Measurements from ENCODE around the gene RP2.

Gene RP2

GRCh38 chrX:46863072-46863471 is 26.2 kb downstream of the RP2 start:
- DNase-seq (ENCODE audit: low spot score), result no peak
- ChIA-PET POLR2A (ENCODE audit: low non-redundant PET) (no interaction called here), CTCF (no interaction called here)
- no peak for TF ChIP-seq CTCF (conservative IDR thresholded peaks at IDR 0.05; ENCODE audit: low read depth)
- H3K27ac ChIP-seq, result no peak overlapping the region

GRCh38 chrX:46864606-46865005 is 27.8 kb downstream of the RP2 start:
- TF ChIP-seq CTCF (conservative IDR thresholded peaks at IDR 0.05; ENCODE audit: low read depth), result no peak
- no peak overlapping the region for H3K27ac ChIP-seq
- POLR2A ChIA-PET (ENCODE audit: low non-redundant PET), result no interaction called here
- CTCF ChIA-PET, result no interaction called here
- no peak for DNase-seq (ENCODE audit: low spot score)

GRCh38 chrX:46865281-46865680 is 28.4 kb downstream of the RP2 start:
- ChIA-PET CTCF (no interaction called here), POLR2A (ENCODE audit: low non-redundant PET) (no interaction called here)
- no peak for TF ChIP-seq CTCF (conservative IDR thresholded peaks at IDR 0.05; ENCODE audit: low read depth)
- H3K27ac ChIP-seq, result peak overlapping the region; percentile 50; the same call in 1 of the 2 replicates
- peak; percentile 35 for DNase-seq (ENCODE audit: low spot score)

- no peak for TF ChIP-seq CTCF (conservative IDR thresholded peaks at IDR 0.05; ENCODE audit: low read depth)
- POLR2A ChIA-PET (ENCODE audit: low non-redundant PET), result no interaction called here
- no peak for DNase-seq (ENCODE audit: low spot score)
- CTCF ChIA-PET, result interaction anchor here (0.6 kb wide), 1 partner anchor 10 kb away, joined by 3 read pairs; no protein-coding TSS in a partner anchor
- H3K27ac ChIP-seq, result no peak overlapping the region
These were observed 29.9 kb downstream of the RP2 start for GRCh38 chrX:46866726-46867125.

- no peak for TF ChIP-seq CTCF (conservative IDR thresholded peaks at IDR 0.05; ENCODE audit: low read depth)
- POLR2A ChIA-PET (ENCODE audit: low non-redundant PET), result no interaction called here
- CTCF ChIA-PET, result interaction anchor here (0.6 kb wide), 1 partner anchor 648 kb away, joined by 3 read pairs; no protein-coding TSS in a partner anchor
- H3K27ac ChIP-seq, result no peak overlapping the region
- no peak for DNase-seq (ENCODE audit: low spot score)
These were observed 36.9 kb downstream of the RP2 start for GRCh38 chrX:46873746-46874145.

GRCh38 chrX:46876901-46877300 is 40.1 kb downstream of the RP2 start:
- ChIA-PET CTCF (interaction anchor here (0.7 kb wide), 1 partner anchor 11 kb away, joined by 3 read pairs; no protein-coding TSS in a partner anchor), POLR2A (ENCODE audit: low non-redundant PET) (no interaction called here)
- no peak overlapping the region for H3K27ac ChIP-seq
- DNase-seq (ENCODE audit: low spot score), result no peak
- TF ChIP-seq CTCF (conservative IDR thresholded peaks at IDR 0.05; ENCODE audit: low read depth), result no peak

GRCh38 chrX:46882266-46882665 is 45.4 kb downstream of the RP2 start:
- CTCF ChIA-PET, result interaction anchor here (0.7 kb wide), 1 partner anchor 148 kb away, joined by 3 read pairs; no protein-coding TSS in a partner anchor
- no peak for TF ChIP-seq CTCF (conservative IDR thresholded peaks at IDR 0.05; ENCODE audit: low read depth)
- no peak overlapping the region for H3K27ac ChIP-seq
- DNase-seq (ENCODE audit: low spot score), result no peak
- POLR2A ChIA-PET (ENCODE audit: low non-redundant PET), result no interaction called here
